H1 (cell line): ENCODE results near the gene NR1I3. TPM values are rescaled to one million over a fixed set of nuclear protein-coding genes. Genes with fewer than 3 reads are reported as not detected.
"Not testable (repeated sequence)": the region's sequence is repeated elsewhere in the genome, so short reads cannot be mapped to it uniquely, and the experiment has no call there.

Experiments
- CTCF ChIA-PET: fragments of 300-600 bp; sonication (Branson Sonifier 250); formaldehyde crosslinking; loops from one replicate; lab custom pipeline; 2021; ENCODE audit not compliant: partially characterized antibody; lab: Charles Lee
- POLR2A ChIA-PET: fragments of 300-600 bp; sonication (Branson Sonifier 250); formaldehyde crosslinking; loops from one replicate; lab custom pipeline; 2021; ENCODE audit warnings: inconsistent platforms; ENCODE audit not compliant: partially characterized antibody; lab: Charles Lee
- DNase-seq, 2 experiments: peaks; one replicate each; pipeline versions ENCODE4 v3.0.0 to v3.0.0-alpha.2; 2010 to 2022; ENCODE audit warnings: low spot score in 2 of 2, low read depth in 1 of 2, mixed read lengths in 1 of 2
- FAIRE-seq: peaks from 2 replicates; lab custom pipeline; 2011; peaks lifted over from hg19 to GRCh38; lab: Jason Lieb, UNC
- H2AFZ ChIP-seq: 2 replicates; pipeline ENCODE4 v1.8.1; 2012; ENCODE audit warnings: low read length, inconsistent platforms
- H2AK5ac ChIP-seq: 2 replicates; pipeline ENCODE4 v1.6.1; 2013; ENCODE audit warnings: low read depth, low read length
- H2BK120ac ChIP-seq: replicated peaks from 2 replicates; pipeline ENCODE3; 2013; ENCODE audit warnings: low read depth, low read length, inconsistent platforms
- H2BK12ac ChIP-seq: 2 replicates; pipeline ENCODE4 v1.6.1; 2013; ENCODE audit warnings: low read depth, low read length
- H2BK15ac ChIP-seq: 2 replicates; pipeline ENCODE4 v1.6.1; 2013; ENCODE audit warnings: low read length
- H2BK20ac ChIP-seq: 2 replicates; pipeline ENCODE4 v1.6.1; 2013; ENCODE audit warnings: low read length
- H2BK5ac ChIP-seq: 2 replicates; pipeline ENCODE4 v1.6.1; 2013; ENCODE audit warnings: low read depth, low read length
- H3K14ac ChIP-seq: 2 replicates; pipeline ENCODE4 v1.6.1; 2013; ENCODE audit warnings: inconsistent platforms; ENCODE audit not compliant: insufficient read length
- H3K18ac ChIP-seq: 2 replicates; pipeline ENCODE4 v1.6.1; 2013; ENCODE audit warnings: low read length; ENCODE audit errors: extremely low read depth
- H3K23ac ChIP-seq: 2 replicates; pipeline ENCODE4 v1.6.1; 2013; ENCODE audit warnings: inconsistent platforms; ENCODE audit not compliant: insufficient read length
- H3K23me2 ChIP-seq: 2 replicates; pipeline ENCODE4 v1.6.1; 2013; ENCODE audit warnings: low read depth, low read length
- H3K27ac ChIP-seq: 2 replicates; pipeline ENCODE4 v1.6.1; 2011; ENCODE audit warnings: low read depth, low read length, inconsistent platforms
- H3K27me3 ChIP-seq, 4 experiments: replicated peaks in 1 of 4; 1 replicate in 1 of 4; 2 replicates in 3 of 4; pipeline versions ENCODE4 v1.6.1 to v1.8.1; 2011 to 2013; ENCODE audit warnings: low read length in 3 of 4, mild to moderate bottlenecking in 3 of 4, inconsistent platforms in 2 of 4, mixed read lengths in 2 of 4, moderate library complexity in 1 of 4; ENCODE audit not compliant: control insufficient read depth in 3 of 4, insufficient read depth in 3 of 4; ENCODE audit errors: extremely low read depth in 1 of 4
- H3K36me3 ChIP-seq, 4 experiments: 2 replicates each; pipeline versions ENCODE4 v1.6.1 to v1.8.1; 2011 to 2013; ENCODE audit warnings: mild to moderate bottlenecking in 4 of 4, low read length in 3 of 4, moderate library complexity in 2 of 4, control low read depth in 1 of 4, inconsistent platforms in 1 of 4; ENCODE audit not compliant: insufficient read depth in 4 of 4, control insufficient read depth in 2 of 4
- H3K4ac ChIP-seq: replicated peaks from 2 replicates; pipeline ENCODE3; 2013; ENCODE audit warnings: low read length, low read depth, mixed read lengths, inconsistent platforms; ENCODE audit not compliant: insufficient read length
- H3K4me1 ChIP-seq, 4 experiments: replicated peaks in 1 of 4; 1 replicate in 1 of 4; 2 replicates in 3 of 4; pipeline versions ENCODE4 v1.6.1 to v1.8.1; 2011 to 2013; ENCODE audit warnings: low read length in 3 of 4, inconsistent platforms in 2 of 4, mixed read lengths in 1 of 4; ENCODE audit not compliant: insufficient read depth in 4 of 4, control insufficient read depth in 3 of 4
- H3K4me2 ChIP-seq, 2 experiments: 2 replicates each; pipeline versions ENCODE4 v1.6.1 to v1.8.1; 2011 to 2013; ENCODE audit warnings: low read depth in 2 of 2, low read length in 2 of 2, control low read depth in 1 of 2, inconsistent platforms in 1 of 2, mild to moderate bottlenecking in 1 of 2; ENCODE audit not compliant: insufficient read depth in 1 of 2
- H3K4me3 ChIP-seq, 4 experiments: fragments of 200-600, 300-600 bp in 1 of 4; sonication (generic), shearing (Covaris generic), sonication (Bioruptor Twin) in 1 of 4; 2 replicates each; pipeline versions ENCODE4 v1.5.1 to v1.8.1; 2011 to 2016; ENCODE audit warnings: low read length in 4 of 4, low read depth in 3 of 4, control low read depth in 2 of 4, inconsistent platforms in 2 of 4, mild to moderate bottlenecking in 2 of 4, mixed read lengths in 1 of 4, moderate library complexity in 1 of 4; ENCODE audit not compliant: insufficient read depth in 2 of 4; ENCODE audit errors: extremely low read depth in 1 of 4
- H3K56ac ChIP-seq: replicated peaks from 2 replicates; pipeline ENCODE3; 2013; ENCODE audit warnings: low read depth, mild to moderate bottlenecking, mixed read lengths, low read length, inconsistent platforms; ENCODE audit not compliant: insufficient read length
- H3K79me1 ChIP-seq: 2 replicates; pipeline ENCODE4 v1.6.1; 2013; ENCODE audit warnings: low read depth, low read length, control low read depth
- H3K79me2 ChIP-seq, 2 experiments: 2 replicates each; pipeline versions ENCODE4 v1.6.1 to v1.8.1; 2012 to 2013; ENCODE audit warnings: low read length in 2 of 2, mild to moderate bottlenecking in 2 of 2, inconsistent platforms in 1 of 2; ENCODE audit not compliant: insufficient read depth in 2 of 2, control insufficient read depth in 1 of 2
- H3K9ac ChIP-seq, 4 experiments: replicated peaks in 1 of 4; 1 replicate in 1 of 4; 2 replicates in 3 of 4; pipeline versions ENCODE4 v1.6.1 to v1.8.1; 2011 to 2013; ENCODE audit warnings: low read depth in 3 of 4, low read length in 3 of 4, control low read depth in 2 of 4, mild to moderate bottlenecking in 2 of 4, moderate library complexity in 2 of 4, inconsistent platforms in 1 of 4; ENCODE audit errors: extremely low read depth in 1 of 4
- H3K9me3 ChIP-seq, 2 experiments: 2 replicates each; pipeline versions ENCODE4 v1.6.1 to v1.8.1; 2012 to 2013; ENCODE audit warnings: mild to moderate bottlenecking in 2 of 2, moderate library complexity in 2 of 2, control low read depth in 1 of 2, inconsistent platforms in 1 of 2, low read depth in 1 of 2, low read length in 1 of 2, mixed read lengths in 1 of 2; ENCODE audit not compliant: insufficient read depth in 2 of 2
- H4K20me1 ChIP-seq, 2 experiments: replicated peaks in 1 of 2; 2 replicates each; pipeline versions ENCODE3 to v1.8.1; 2011 to 2013; ENCODE audit warnings: inconsistent platforms in 2 of 2, low read length in 2 of 2, mild to moderate bottlenecking in 1 of 2; ENCODE audit not compliant: insufficient read depth in 2 of 2, control insufficient read depth in 1 of 2
- H4K5ac ChIP-seq: 2 replicates; pipeline ENCODE4 v1.6.1; 2013; ENCODE audit warnings: low read length, low read depth, mixed read lengths, inconsistent platforms; ENCODE audit not compliant: insufficient read length
- H4K8ac ChIP-seq: 2 replicates; pipeline ENCODE4 v1.8.0; 2013; ENCODE audit warnings: mild to moderate bottlenecking, moderate library complexity, low read length, inconsistent platforms; ENCODE audit not compliant: insufficient read depth; ENCODE audit errors: extremely low read depth
- H4K91ac ChIP-seq: replicated peaks from 2 replicates; pipeline ENCODE3; 2013; ENCODE audit warnings: low read length, mixed read lengths, inconsistent platforms; ENCODE audit not compliant: insufficient read length
- whole genome bisulfite sequencing, 2 experiments: shearing (Covaris generic) in 1 of 2; methylation state at CpG; one replicate each; pipeline versions ENCODE4 v1.1.6 to v1.1.7; 2013 to 2015; ENCODE audit warnings: low lambda C conversion rate in 2 of 2, mixed read lengths in 2 of 2, inconsistent platforms in 1 of 2, low coverage in 1 of 2, missing lambda C conversion rate in 1 of 2; ENCODE audit not compliant: insufficient replicate concordance in 2 of 2, insufficient coverage in 1 of 2, insufficient read length in 1 of 2; ENCODE audit errors: extremely low coverage in 1 of 2, missing lambda C conversion rate in 1 of 2; 5-methylcytosine and 5-hydroxymethylcytosine counted together
- polyA plus RNA-seq, 7 experiments: library from polyadenylated mRNA; depleted of rRNA in 3 of 7; stranded (reverse) in 5 of 7; unstranded in 2 of 7; fragments of >200 nt in 5 of 7; fragments of 200-250 nt in 2 of 7; gene quantifications; 1 replicate in 5 of 7; 2 replicates in 1 of 7; 4 replicates in 1 of 7; pipeline versions ENCODE4 v1.2.1 to v1.2.3, GENCODE V29; 2011 to 2013; ENCODE audit warnings: missing spikeins in 2 of 7, mixed read lengths in 2 of 7
- total RNA-seq: library from RNA; stranded (reverse); fragmentation: NEBNext Ultra II Directional; extraction: Animal tissue kit (Norgen Biotek cat#: 25700); gene quantifications from 2 replicates; pipeline ENCODE4 v1.2.1, GENCODE V29; 2021

NR1I3 gene
- total and polyA plus RNA-seq, 2 of the 8 experiments (the other 6 are each of a cell fraction or from before 2014, with no cell fraction given): not detected

GRCh38 chr1:161224695-161225087 is 13.3 kb downstream of the NR1I3 start:
- H2BK15ac ChIP-seq, H3K4me3 ChIP-seq, H3K27me3 ChIP-seq, H3K27ac ChIP-seq, H3K4me1 ChIP-seq, H3K9ac ChIP-seq, H2AFZ ChIP-seq, FAIRE-seq, H3K56ac ChIP-seq, H3K23me2 ChIP-seq, H2BK12ac ChIP-seq, DNase-seq, H2AK5ac ChIP-seq, H4K20me1 ChIP-seq, H3K9me3 ChIP-seq, H3K4ac ChIP-seq, H3K18ac ChIP-seq, H3K79me2 ChIP-seq, H3K14ac ChIP-seq, H3K79me1 ChIP-seq, H3K36me3 ChIP-seq, H4K5ac ChIP-seq, H2BK5ac ChIP-seq, H4K91ac ChIP-seq, H4K8ac ChIP-seq, H2BK20ac ChIP-seq, H2BK120ac ChIP-seq, H3K4me2 ChIP-seq, H3K23ac ChIP-seq: not testable (repeated sequence)
- 92% methylated on average over 13 of the region's 13 CpGs; no CpG with 5 or more reads in 1 of the 2 experiments for WGBS, 2 experiments
- POLR2A ChIA-PET: interaction anchor here (1.1 to 9.9 kb wide), 5 partner anchors 23 to 90 kb away, joined by 3 to 82 read pairs (median 4); partner anchors contain the start of genes ADAMTS4 and NDUFS2
- CTCF ChIA-PET: interaction anchor here (1.4 to 23.7 kb wide), 13 partner anchors 8 to 158 kb away, joined by 4 to 427 read pairs (median 67); partner anchors contain the start of genes ADAMTS4, FCER1G, NDUFS2 and PCP4L1
